ENCODE data around the gene PUS1. TPM values are rescaled to one million over a fixed set of nuclear protein-coding genes. Genes with fewer than 3 reads are reported as not detected.

PUS1 gene
- total and polyA plus RNA-seq, 2 donors (not counting 1 experiment from before 2014, with no cell fraction given): 50.1 to 99.5 TPM

- POLR2A ChIA-PET: no interaction called here
- Mint-ChIP-seq H3K4me3 (no peak overlapping the region), H3K9me3 (ENCODE audit: insufficient read depth) (no peaks in the 10 kb centered on the region), H3K4me1 (peaks cover 5% of the 10 kb centered on the region), H3K27me3 (no peaks in the 10 kb centered on the region), H3K27ac (no peak overlapping the region)
- H2AFZ ChIP-seq (ENCODE audit: insufficient read depth, low read depth, low read length, poor library complexity, severe bottlenecking): no peak overlapping the region
- no peak for DNase-seq
- TF ChIP-seq EZH2 (IDR thresholded peaks at IDR 0.05; ENCODE audit: borderline replicate concordance, insufficient read depth, low read depth, low read length, poor library complexity, severe bottlenecking) (no peak), CTCF (IDR thresholded peaks at IDR 0.05) (no peak)
- intact Hi-C loops (cut with micrococcal nuclease): no loop called here
- no peak overlapping the region for H3K9ac ChIP-seq (ENCODE audit: low read length)
- ATAC-seq (ENCODE audit: low read depth): no peak
- 97% methylated on average over 15 of the region's 31 CpGs for WGBS (ENCODE audit: insufficient coverage)
- peaks cover 77% of the 10 kb centered on the region for H4K20me1 ChIP-seq (ENCODE audit: control insufficient read depth, insufficient read depth, low read length, poor library complexity, severe bottlenecking)
- H3K27ac ChIP-seq (ENCODE audit: low read length in 2 of 2): no peak overlapping the region
- H3K4me2 ChIP-seq (replicated peaks; ENCODE audit: low read depth, low read length, poor library complexity, severe bottlenecking): no peak overlapping the region
- peaks cover 0 to 34% of the 10 kb centered on the region in 2 experiments for H3K36me3 ChIP-seq (replicated peaks in 1 of 2; ENCODE audit: control extremely low read depth in 1 of 2, control insufficient read depth in 1 of 2, extremely low read depth in 1 of 2, insufficient read depth in 2 of 2, low read length in 1 of 2)
- H3K79me2 ChIP-seq (ENCODE audit: control insufficient read depth, insufficient read depth, low read length): peaks cover 26% of the 10 kb centered on the region
- H3K4me3 ChIP-seq (ENCODE audit: control extremely low read depth in 1 of 5, extremely low read depth in 1 of 5, insufficient read depth in 1 of 5, low read depth in 2 of 5, low read length in 4 of 5): no peak overlapping the region
- no peaks in the 10 kb centered on the region for H3K27me3 ChIP-seq (replicated peaks in 1 of 4; ENCODE audit: control extremely low read depth in 1 of 4, control insufficient read depth in 3 of 4, insufficient read depth in 4 of 4, low read length in 3 of 4)
- H3K9me3 ChIP-seq (ENCODE audit: control extremely low read depth in 1 of 3, control insufficient read depth in 2 of 3, insufficient read depth in 1 of 3, low read length in 2 of 3): no peaks in the 10 kb centered on the region
- CTCF ChIA-PET: no interaction called here
- H3K4me1 ChIP-seq (ENCODE audit: control insufficient read depth in 2 of 2, insufficient read depth in 2 of 2, low read length in 2 of 2): no peaks in the 10 kb centered on the region
Observed at GRCh38 chr12:131907379-131908091, 21.5 kb upstream of the PUS1 start.
